Stimulated activated CD4-positive, alpha-beta T cell treated with anti-CD3 and anti-CD28 coated beads, Interleukin-2, amount 100 ng/mL, for 4 hours (primary cell): ENCODE results near the gene CA5A.
"Not testable (repeated sequence)": the region's sequence is repeated elsewhere in the genome, so short reads cannot be mapped to it uniquely, and the experiment has no call there.

ENCODE experiments used
- DNase-seq: peaks from one replicate; pipeline ENCODE4 v3.0.0-alpha.2; 2020; ENCODE audit warnings: low read depth

Gene CA5A

GRCh38 chr16:87936375-87937230 lies at the start of gene CA5A:
Gene CA5A (minus strand): TSS chr16:87936529. CDS start chr16:87936450, 79 bp downstream.
- DNase-seq = no peak

- not testable (repeated sequence) for DNase-seq
These were observed 49.2 kb upstream of the CA5A start for GRCh38 chr16:87985493-87985892.

- no peak for DNase-seq
These were observed 48.4 kb upstream of the CA5A start for GRCh38 chr16:87984632-87985267.

- DNase-seq = not testable (repeated sequence)
These were observed 47.9 kb upstream of the CA5A start for GRCh38 chr16:87984180-87984579.

- not testable (repeated sequence) for DNase-seq
These were observed 47.4 kb upstream of the CA5A start for GRCh38 chr16:87983737-87984097.

- DNase-seq = not testable (repeated sequence)
These were observed 46.9 kb upstream of the CA5A start for GRCh38 chr16:87983072-87983736.

- DNase-seq = no peak
These were observed 46.3 kb upstream of the CA5A start for GRCh38 chr16:87982581-87983041.

GRCh38 chr16:87981376-87981775 lies 45.0 kb upstream of the CA5A start:
- not testable (repeated sequence) for DNase-seq

- DNase-seq = not testable (repeated sequence)
These were observed 43.7 kb upstream of the CA5A start for GRCh38 chr16:87979911-87980630.

- no peak for DNase-seq
These were observed 43.0 kb upstream of the CA5A start for GRCh38 chr16:87979352-87979751.

- DNase-seq = no peak
These were observed 41.8 kb upstream of the CA5A start for GRCh38 chr16:87978127-87978526.

- no peak for DNase-seq
These were observed 40.3 kb upstream of the CA5A start for GRCh38 chr16:87976665-87977064.

GRCh38 chr16:87974178-87974577 lies 37.8 kb upstream of the CA5A start:
- no peak for DNase-seq

- no peak for DNase-seq
These were observed 37.4 kb upstream of the CA5A start for GRCh38 chr16:87973717-87974116.

- DNase-seq = no peak
These were observed 35.6 kb upstream of the CA5A start for GRCh38 chr16:87971933-87972332.

GRCh38 chr16:87970186-87970585 lies 33.9 kb upstream of the CA5A start:
- DNase-seq = no peak

GRCh38 chr16:87968541-87968940 lies 32.2 kb upstream of the CA5A start:
- DNase-seq = no peak

GRCh38 chr16:87966685-87967185 lies 30.4 kb upstream of the CA5A start:
- no peak for DNase-seq

- no peak for DNase-seq
These were observed 29.8 kb upstream of the CA5A start for GRCh38 chr16:87966064-87966645.

GRCh38 chr16:87965417-87965816 lies 29.1 kb upstream of the CA5A start:
- no peak for DNase-seq

GRCh38 chr16:87964049-87964659 lies 27.8 kb upstream of the CA5A start:
- DNase-seq = no peak
